HepG2 (cell line): ENCODE measurements around the gene GFY. TPM values are rescaled to one million over a fixed set of nuclear protein-coding genes. Genes with fewer than 3 reads are reported as not detected.

ENCODE experiments used
- ATAC-seq: fragments of 200-7000 bp; cut with Tn5 transposase; 3 replicates; pipeline ENCODE4 v1.9.1; 2020; ENCODE audit warnings: mild to moderate bottlenecking, moderate library complexity
- BruUV-seq: library from RNA; stranded (reverse); fragments of 400-500 nt; replicated peaks from 2 replicates; lab custom pipeline; 2021; lab: Mats Ljungman, UMichigan
- CTCF ChIA-PET: fragments of 300-600 bp; formaldehyde crosslinking; extraction: SDS; loops from one replicate; lab custom pipeline; 2021; ENCODE audit warnings: low total read pairs, inconsistent platforms, low intra/inter-chr PET ratio; lab: Yijun Ruan, JAX
- POLR2A ChIA-PET: fragments of 350-600 bp; sonication (Branson Sonifier 250); formaldehyde crosslinking; loops from one replicate; lab custom pipeline; 2020; ENCODE audit warnings: antibody characterized with exemption, inconsistent platforms; lab: Yijun Ruan, JAX
- DNase-seq: peaks from one replicate; pipeline ENCODE4 v3.0.0-alpha.2; 2015; ENCODE audit warnings: low spot score
- FAIRE-seq: peaks from 3 replicates; lab custom pipeline; 2011; peaks lifted over from hg19 to GRCh38; lab: Jason Lieb, UNC
- H2AFZ ChIP-seq: one replicate; pipeline ENCODE4 v1.6.1; 2011; ENCODE audit warnings: low read length, inconsistent platforms
- H3K27ac ChIP-seq: fragments of 300-600 bp; 3 replicates; pipeline ENCODE4 v1.8.0; 2011; ENCODE audit warnings: mixed run types, mild to moderate bottlenecking, mixed read lengths, low read length, inconsistent platforms; ENCODE audit not compliant: insufficient read depth; ENCODE audit errors: extremely low read length
- H3K27me3 ChIP-seq, 2 experiments: fragments of 200-600 bp in 1 of 2; 2 replicates in 1 of 2; 3 replicates in 1 of 2; pipeline versions ENCODE4 v1.6.0 to v1.8.0; 2011; ENCODE audit warnings: low read length in 2 of 2, mild to moderate bottlenecking in 2 of 2, moderate library complexity in 2 of 2, inconsistent platforms in 1 of 2; ENCODE audit not compliant: insufficient read depth in 2 of 2, control insufficient read depth in 1 of 2
- H3K36me3 ChIP-seq, 2 experiments: fragments of 200-600 bp in 1 of 2; replicated peaks in 1 of 2; 2 replicates in 1 of 2; 3 replicates in 1 of 2; pipeline versions ENCODE4 v1.5.1 to v1.8.0; 2011; ENCODE audit warnings: low read length in 2 of 2, inconsistent platforms in 1 of 2; ENCODE audit not compliant: insufficient read depth in 2 of 2, control insufficient read depth in 1 of 2
- H3K4me1 ChIP-seq: 2 replicates; pipeline ENCODE4 v1.5.1; 2012; ENCODE audit warnings: low read length, inconsistent platforms; ENCODE audit not compliant: insufficient read depth
- H3K4me2 ChIP-seq: 2 replicates; pipeline ENCODE4 v1.6.0; 2011; ENCODE audit warnings: low read depth, low read length, inconsistent platforms
- H3K4me3 ChIP-seq, 3 experiments: fragments of 200-600 bp in 1 of 3; sonication (generic), shearing (Covaris generic) in 1 of 3; replicated peaks in 1 of 3; 2 replicates each; pipeline ENCODE4 v1.5.1; 2011 to 2016; ENCODE audit warnings: low read length in 3 of 3, inconsistent platforms in 2 of 3, low read depth in 2 of 3, mild to moderate bottlenecking in 2 of 3, control low read depth in 1 of 3, mixed read lengths in 1 of 3; ENCODE audit not compliant: insufficient read depth in 1 of 3
- H3K79me2 ChIP-seq: one replicate; pipeline ENCODE4 v1.6.1; 2011; ENCODE audit warnings: low read length, inconsistent platforms; ENCODE audit not compliant: insufficient read depth
- H3K9ac ChIP-seq: 2 replicates; pipeline ENCODE4 v1.6.0; 2011; ENCODE audit warnings: mild to moderate bottlenecking, low read depth, low read length, inconsistent platforms; ENCODE audit not compliant: insufficient read depth
- H3K9me3 ChIP-seq: 2 replicates; pipeline ENCODE4 v1.5.1; 2012; ENCODE audit warnings: mild to moderate bottlenecking, low read length
- H4K20me1 ChIP-seq: 2 replicates; pipeline ENCODE4 v1.6.0; 2011; ENCODE audit warnings: inconsistent platforms, mild to moderate bottlenecking, low read length, moderate library complexity; ENCODE audit not compliant: insufficient read depth
- ARID2 ChIP-seq: sonication (generic); formaldehyde crosslinking; IDR thresholded peaks from 2 replicates; pipeline ENCODE4 v1.8.1; 2022; ENCODE audit warnings: mild to moderate bottlenecking, missing genetic modification reagents, borderline replicate concordance
- CEBPB ChIP-seq: IDR thresholded peaks from 2 replicates; pipeline ENCODE4 v1.6.1; 2011; ENCODE audit warnings: low read depth, low read length, improper control_type of control experiment, borderline replicate concordance
- DPF2 ChIP-seq: sonication (generic); formaldehyde crosslinking; IDR thresholded peaks from 2 replicates; pipeline ENCODE4 v1.4.0; 2020; ENCODE audit warnings: mild to moderate bottlenecking, low read depth, missing genetic modification reagents, borderline replicate concordance
- HMG20A ChIP-seq: IDR thresholded peaks from 2 replicates; pipeline ENCODE4 v1.6.1; 2016; ENCODE audit warnings: borderline replicate concordance
- JUND ChIP-seq: sonication (generic); formaldehyde crosslinking; IDR thresholded peaks from 2 replicates; pipeline ENCODE4 v1.8.0; 2022; ENCODE audit warnings: mild to moderate bottlenecking, missing genetic modification reagents
- KDM4B ChIP-seq: sonication (generic); formaldehyde crosslinking; IDR thresholded peaks from 2 replicates; pipeline ENCODE4 v1.4.0; 2020; ENCODE audit warnings: missing genetic modification reagents
- TARDBP ChIP-seq: sonication (generic); formaldehyde crosslinking; IDR thresholded peaks from 2 replicates; pipeline ENCODE4 v1.8.0; 2022; ENCODE audit warnings: mild to moderate bottlenecking, missing genetic modification reagents
- TEAD3 ChIP-seq: optimal IDR thresholded peaks from 2 replicates; pipeline ENCODE3; 2016; ENCODE audit warnings: borderline replicate concordance
- U2AF1 ChIP-seq: fragments of 200-400 bp; formaldehyde crosslinking; optimal IDR thresholded peaks from 2 replicates; pipeline ENCODE3; 2017; ENCODE audit warnings: mild to moderate bottlenecking, low read depth, low read length
- ZNF12 ChIP-seq: sonication (generic); formaldehyde crosslinking; IDR thresholded peaks from 2 replicates; pipeline ENCODE4 v1.5.0; 2020; ENCODE audit warnings: missing genetic modification reagents
- ZNF331 ChIP-seq: sonication (generic); formaldehyde crosslinking; IDR thresholded peaks from 2 replicates; pipeline ENCODE4 v1.4.0; 2020; ENCODE audit warnings: missing genetic modification reagents
- ZNF557 ChIP-seq: sonication (generic); formaldehyde crosslinking; IDR thresholded peaks from 2 replicates; pipeline ENCODE4 v1.4.0; 2020; ENCODE audit warnings: missing genetic modification reagents
- ZNF674 ChIP-seq: sonication (generic); formaldehyde crosslinking; IDR thresholded peaks from 2 replicates; pipeline ENCODE4 v1.5.0; 2020; ENCODE audit warnings: low read depth, mild to moderate bottlenecking, missing genetic modification reagents
- WGBS: methylation state at CpG from one replicate; pipeline ENCODE4 v1.1.6; 2017; ENCODE audit warnings: low lambda C conversion rate; 5-methylcytosine and 5-hydroxymethylcytosine counted together
- in situ Hi-C: cut with HindIII; loops from 2 replicates; pipeline ENCODE4 v1.10.0; 2017; ENCODE audit warnings: low pct_unique_long_range_greater_than_20kb; ENCODE audit not compliant: extremely low pct_ligation_motif_present
- intact Hi-C: fragments of 100-400 bp; cut with micrococcal nuclease; formaldehyde crosslinking; loops from one replicate; pipeline ENCODE4 v1.10.0; 2022; ENCODE audit not compliant: unreplicated experiment
- polyA plus RNA-seq, 8 experiments: library from polyadenylated mRNA; depleted of rRNA in 3 of 8; stranded (reverse) in 7 of 8; unstranded in 1 of 8; fragments of >200 nt; fragmentation: Illumina TruSeq in 4 of 8; extraction: Trizol in 4 of 8; gene quantifications; 2 replicates each; pipeline versions ENCODE4 v1.2.1 to v1.2.3, GENCODE V29; 2011 to 2016; ENCODE audit warnings: low read depth in 4 of 8, missing spikeins in 1 of 8, mixed read lengths in 1 of 8; ENCODE audit not compliant: insufficient read depth in 1 of 8
- total RNA-seq, 5 experiments: library from RNA; depleted of rRNA; stranded (reverse); fragments of >200 nt; fragmentation: Illumina TruSeq; extraction: Trizol; gene quantifications; 2 replicates each; pipeline ENCODE4 v1.2.3, GENCODE V29; 2016; ENCODE audit warnings: low read depth in 1 of 5
- TF ChIP-seq, protein P1 (sequence below): IDR thresholded peaks from 2 replicates; pipeline ENCODE4 v1.6.1; 2012; ENCODE audit warnings: inconsistent platforms
- TF ChIP-seq, protein P2 (sequence below): sonication (generic); formaldehyde crosslinking; IDR thresholded peaks from 2 replicates; pipeline ENCODE4 v1.5.0; 2020; ENCODE audit warnings: mild to moderate bottlenecking, missing genetic modification reagents

Gene GFY
- total and polyA plus RNA-seq, 2 of the 13 experiments (the other 11 are each of a cell fraction or from before 2014, with no cell fraction given) = not detected

GRCh38 chr19:49430678-49431329, 5.6 kb downstream of the GFY start (continued):
- TF ChIP-seq CEBPB = no peak
- TF ChIP-seq, protein P1, sequence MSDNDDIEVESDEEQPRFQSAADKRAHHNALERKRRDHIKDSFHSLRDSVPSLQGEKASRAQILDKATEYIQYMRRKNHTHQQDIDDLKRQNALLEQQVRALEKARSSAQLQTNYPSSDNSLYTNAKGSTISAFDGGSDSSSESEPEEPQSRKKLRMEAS = peak; percentile 44; the same call in 1 of the 2 replicates
- TF ChIP-seq, protein P2, sequence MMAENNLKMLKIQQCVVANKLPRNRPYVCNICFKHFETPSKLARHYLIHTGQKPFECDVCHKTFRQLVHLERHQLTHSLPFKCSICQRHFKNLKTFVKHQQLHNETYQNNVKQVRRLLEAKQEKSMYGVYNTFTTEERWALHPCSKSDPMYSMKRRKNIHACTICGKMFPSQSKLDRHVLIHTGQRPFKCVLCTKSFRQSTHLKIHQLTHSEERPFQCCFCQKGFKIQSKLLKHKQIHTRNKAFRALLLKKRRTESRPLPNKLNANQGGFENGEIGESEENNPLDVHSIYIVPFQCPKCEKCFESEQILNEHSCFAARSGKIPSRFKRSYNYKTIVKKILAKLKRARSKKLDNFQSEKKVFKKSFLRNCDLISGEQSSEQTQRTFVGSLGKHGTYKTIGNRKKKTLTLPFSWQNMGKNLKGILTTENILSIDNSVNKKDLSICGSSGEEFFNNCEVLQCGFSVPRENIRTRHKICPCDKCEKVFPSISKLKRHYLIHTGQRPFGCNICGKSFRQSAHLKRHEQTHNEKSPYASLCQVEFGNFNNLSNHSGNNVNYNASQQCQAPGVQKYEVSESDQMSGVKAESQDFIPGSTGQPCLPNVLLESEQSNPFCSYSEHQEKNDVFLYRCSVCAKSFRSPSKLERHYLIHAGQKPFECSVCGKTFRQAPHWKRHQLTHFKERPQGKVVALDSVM (CRISPR knock-in tag) = peak; percentile 96
- TF ChIP-seq U2AF1 = no peak

DNA sequence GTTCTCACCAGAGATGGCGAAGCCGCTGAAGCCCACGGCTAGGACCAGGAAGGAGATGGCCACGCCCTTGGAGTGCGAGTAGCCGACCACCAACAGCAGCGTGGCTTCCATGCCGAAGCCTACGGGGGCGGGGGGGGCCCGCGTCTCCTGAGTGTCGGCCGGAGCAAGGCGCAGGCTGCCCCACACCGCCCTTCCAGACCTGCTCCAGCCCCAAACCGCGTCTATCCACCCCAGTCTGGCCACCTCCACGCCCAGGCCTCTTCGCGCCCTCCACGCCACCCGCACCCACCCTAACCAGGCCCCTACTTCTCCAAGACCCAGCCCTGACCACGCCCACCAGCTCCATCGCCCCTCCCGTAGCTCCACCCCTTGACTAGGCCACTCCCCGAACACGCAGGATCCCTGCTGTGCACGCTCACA, 6.2 kb downstream of the GFY start:
- TF ChIP-seq TEAD3 (CRISPR knock-in tag) (no peak), JUND (CRISPR knock-in tag) (no peak), ZNF557 (no peak), DPF2 (no peak), ZNF674 (CRISPR knock-in tag) (no peak), TARDBP (CRISPR knock-in tag) (no peak), KDM4B (no peak), ZNF12 (CRISPR knock-in tag) (no peak), HMG20A (CRISPR knock-in tag) (no peak), ZNF331 (no peak), ARID2 (CRISPR knock-in tag) (no peak)
- TF ChIP-seq, all 625 proteins: peak for 0
- Histone ChIP-seq H3K27ac (no peak overlapping the region), H3K9ac (no peak overlapping the region), H3K27me3 (peaks cover 6 to 86% of the 10 kb centered on the region in 2 experiments; a peak in 4 of 5 replicates), H4K20me1 (no peaks in the 10 kb centered on the region), H3K9me3 (no peaks in the 10 kb centered on the region), H3K4me3 (no peak overlapping the region), H3K79me2 (no peaks in the 10 kb centered on the region), H3K4me2 (no peak overlapping the region), H2AFZ (no peak overlapping the region), H3K36me3 (no peaks in the 10 kb centered on the region), H3K4me1 (peaks cover 11% of the 10 kb centered on the region)
- CTCF ChIA-PET = interaction anchor here (1.9 kb wide), 1 partner anchor 39 kb away, joined by 16 read pairs; no protein-coding TSS in a partner anchor
- WGBS = 47% methylated on average over 18 of the region's 29 CpGs
- in situ Hi-C loops (no loop called here), intact Hi-C loops (no loop called here)
- no peak for ATAC-seq
- no TSS peak for BruUV-seq
- FAIRE-seq = no peak
- DNase-seq = no peak
- POLR2A ChIA-PET = no interaction called here
